Karpas-422 (cell line): Measurements from ENCODE around the gene SOX4. TPM values are rescaled to one million over a fixed set of nuclear protein-coding genes. Genes with fewer than 3 reads are reported as not detected.
A peak's percentile ranks its signal among the peaks of the same experiment; 100 is the strongest.

Experiments used
- DNase-seq: peaks from one replicate; pipeline ENCODE4 v3.0.0-alpha.2; 2015
- H2AFZ ChIP-seq: fragments of 200-600 bp; sonication (generic); 2 replicates; pipeline ENCODE4 v1.6.1; 2014; ENCODE audit warnings: antibody characterized with exemption, low read length, mixed read lengths
- H3K27ac ChIP-seq: fragments of 200-600 bp; sonication (generic); 2 replicates; pipeline ENCODE4 v1.5.1; 2014; ENCODE audit warnings: mild to moderate bottlenecking, low read length, moderate library complexity
- H3K27me3 ChIP-seq: fragments of 200-600 bp; sonication (generic); 2 replicates; pipeline ENCODE4 v1.6.1; 2014; ENCODE audit warnings: low read length, mixed read lengths
- H3K36me3 ChIP-seq: fragments of 200-600 bp; sonication (generic); 2 replicates; pipeline ENCODE4 v1.6.1; 2014; ENCODE audit warnings: low read length, mixed read lengths; ENCODE audit not compliant: insufficient read depth
- H3K4me1 ChIP-seq: fragments of 200-600 bp; sonication (generic); 2 replicates; pipeline ENCODE4 v1.6.1; 2014; ENCODE audit warnings: mild to moderate bottlenecking, low read length, mixed read lengths
- H3K4me2 ChIP-seq: fragments of 200-600 bp; sonication (generic); 2 replicates; pipeline ENCODE4 v1.6.1; 2014; ENCODE audit warnings: low read length, low read depth, mild to moderate bottlenecking; ENCODE audit not compliant: poor library complexity, severe bottlenecking
- H3K4me3 ChIP-seq: fragments of 200-600 bp; sonication (generic); 2 replicates; pipeline ENCODE4 v1.5.1; 2014; ENCODE audit warnings: mild to moderate bottlenecking, antibody characterized with exemption, low read length, mixed read lengths
- H3K79me2 ChIP-seq: fragments of 200-600 bp; sonication (generic); 2 replicates; pipeline ENCODE4 v1.6.1; 2014; ENCODE audit warnings: mild to moderate bottlenecking, low read length, mixed read lengths
- H3K9ac ChIP-seq: fragments of 200-600 bp; sonication (generic); 2 replicates; pipeline ENCODE4 v1.6.0; 2014; ENCODE audit warnings: low read length
- H3K9me2 ChIP-seq: fragments of 200-600 bp; sonication (generic), shearing (Covaris generic); replicated peaks from 2 replicates; pipeline ENCODE4 v1.6.0; 2014; ENCODE audit warnings: mild to moderate bottlenecking, low read length, moderate library complexity; ENCODE audit not compliant: insufficient read depth
- H3K9me3 ChIP-seq: fragments of 300-700, 200-600 bp; sonication (generic); 2 replicates; pipeline ENCODE4 v1.6.1; 2014; ENCODE audit warnings: low read length, mixed read lengths
- H4K20me1 ChIP-seq: fragments of 200-600 bp; sonication (generic); 2 replicates; pipeline ENCODE4 v1.6.1; 2014; ENCODE audit warnings: mild to moderate bottlenecking, antibody characterized with exemption, low read length, low read depth; ENCODE audit not compliant: insufficient read depth
- total RNA-seq: library from RNA; depleted of rRNA; stranded (reverse); fragments of >200 nt; shearing (Covaris generic); gene quantifications from 2 replicates; pipeline ENCODE4 v1.2.3, GENCODE V29; 2014; ENCODE audit warnings: low replicate concordance

SOX4 gene
- total RNA-seq, 1 experiment from 2014 or later = 5.3 TPM

DNA sequence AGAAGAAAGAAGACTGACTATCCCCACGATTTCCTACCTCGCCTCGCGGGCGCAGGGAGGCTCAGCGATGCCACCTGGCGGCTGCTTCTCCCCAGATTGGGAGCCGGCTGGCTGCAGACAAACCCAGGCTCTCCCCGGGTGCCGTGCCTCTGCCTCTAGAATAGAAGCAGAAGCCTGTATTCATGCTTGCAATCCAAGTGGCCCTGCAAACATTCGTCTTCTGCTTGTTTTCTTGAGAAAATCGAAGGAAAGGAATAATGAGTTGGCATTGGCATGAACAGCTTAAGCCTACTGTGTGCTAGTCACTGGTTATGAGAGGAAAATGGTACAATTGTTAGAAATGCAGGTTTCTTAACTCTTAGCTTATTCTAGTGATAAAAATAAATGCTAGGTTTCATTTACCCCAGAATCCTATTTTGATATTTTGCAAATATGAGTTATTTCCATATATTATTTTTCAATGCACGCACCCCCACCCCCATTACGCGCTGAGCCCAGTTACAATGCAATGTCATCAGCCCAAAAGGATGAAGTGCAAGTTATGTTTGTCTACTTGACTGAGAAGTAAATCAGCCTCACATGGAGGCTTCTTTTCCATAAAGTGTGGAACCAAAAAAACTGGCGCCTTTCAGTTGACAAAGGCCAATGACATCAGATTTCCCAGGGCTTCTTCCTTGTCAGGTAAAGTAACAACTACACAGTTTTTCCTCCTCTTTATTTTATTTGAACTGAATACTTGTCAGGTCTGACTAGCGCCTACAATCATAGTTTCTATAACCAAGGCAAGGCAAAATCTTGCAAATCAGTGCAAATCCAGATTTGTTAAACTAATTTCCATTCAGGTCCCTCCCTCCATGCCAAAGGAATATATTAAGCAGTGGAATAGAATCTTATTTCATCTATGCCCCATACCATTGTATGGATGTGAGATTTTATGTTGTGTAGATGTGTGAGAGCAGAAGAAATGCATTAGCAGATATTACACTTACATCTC lies 3.9 kb upstream of the SOX4 start:
- Histone ChIP-seq H3K79me2 (no peaks in the 10 kb centered on the region), H3K4me3 (peak overlapping the region; percentile 92), H3K36me3 (no peaks in the 10 kb centered on the region), H3K4me1 (peaks cover 41% of the 10 kb centered on the region), H2AFZ (peak overlapping the region; percentile 97), H4K20me1 (no peaks in the 10 kb centered on the region), H3K9me3 (no peaks in the 10 kb centered on the region), H3K27ac (0 out of 2 replicates have a peak overlapping the region, but pooled peaks have one; percentile 28), H3K4me2 (peak overlapping the region; percentile 96), H3K9me2 (no peaks in the 10 kb centered on the region), H3K9ac (peak overlapping the region; percentile 74), H3K27me3 (no peaks in the 10 kb centered on the region)
- peak; percentile 93 for DNase-seq

DNA sequence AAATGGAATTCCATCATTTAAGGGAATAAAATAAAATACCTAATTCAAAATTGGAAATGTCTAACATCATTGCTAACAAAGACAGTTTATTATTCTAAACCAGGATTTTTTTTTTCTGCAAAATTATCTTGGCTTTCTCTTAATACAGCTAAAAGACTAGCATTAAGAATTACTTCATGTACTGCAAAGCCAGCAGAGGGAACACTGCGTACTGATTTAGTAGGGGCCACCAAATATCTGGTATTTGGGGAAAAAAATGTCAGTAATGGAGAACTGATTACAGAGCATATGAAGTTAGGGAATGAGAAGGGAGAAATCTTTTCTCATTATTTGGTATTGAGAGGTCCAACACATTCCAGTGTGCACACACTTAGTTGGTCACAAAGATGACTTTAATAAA lies 3.2 kb upstream of the SOX4 start:
- Histone ChIP-seq H4K20me1 (no peaks in the 10 kb centered on the region), H3K27me3 (no peaks in the 10 kb centered on the region), H2AFZ (no peak overlapping the region), H3K79me2 (no peaks in the 10 kb centered on the region), H3K9ac (no peak overlapping the region), H3K9me2 (no peaks in the 10 kb centered on the region), H3K9me3 (no peaks in the 10 kb centered on the region), H3K36me3 (no peaks in the 10 kb centered on the region), H3K4me1 (peaks cover 41% of the 10 kb centered on the region), H3K4me3 (no peak overlapping the region), H3K27ac (no peak overlapping the region), H3K4me2 (no peak overlapping the region)
- no peak for DNase-seq

DNA sequence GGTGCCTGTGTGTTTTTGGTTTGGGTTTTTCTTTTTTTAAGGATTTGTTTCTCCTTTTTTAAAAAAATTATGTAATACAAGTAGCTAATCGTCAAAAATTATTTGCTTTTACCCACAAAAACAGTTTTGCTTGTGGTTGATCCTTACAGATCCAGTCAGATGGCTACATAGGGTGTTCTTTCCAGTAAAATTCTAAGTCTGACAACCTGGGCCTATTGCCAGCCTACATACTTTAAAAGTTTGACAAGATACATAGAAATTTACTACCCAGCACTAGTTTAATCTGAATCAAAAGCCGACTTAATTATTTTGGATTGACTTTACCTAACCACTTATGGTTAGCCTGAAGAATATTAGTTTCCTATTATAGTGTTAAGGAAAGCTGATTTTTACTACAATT lies 2.1 kb upstream of the SOX4 start:
- no peaks in the 10 kb centered on the region for H3K36me3 ChIP-seq
- peaks cover 51% of the 10 kb centered on the region for H3K4me1 ChIP-seq
- no peak overlapping the region for H3K4me2 ChIP-seq
- H3K9me2 ChIP-seq = no peaks in the 10 kb centered on the region
- 0 out of 2 replicates have a peak, but pooled peaks cover 3% of the 10 kb centered on the region for H3K79me2 ChIP-seq
- no peak overlapping the region for H3K9ac ChIP-seq
- H3K27ac ChIP-seq = no peak overlapping the region
- no peak overlapping the region for H2AFZ ChIP-seq
- peaks cover 3% of the 10 kb centered on the region; the same call in 1 of the 2 replicates for H4K20me1 ChIP-seq
- no peaks in the 10 kb centered on the region for H3K9me3 ChIP-seq
- no peaks in the 10 kb centered on the region for H3K27me3 ChIP-seq
- no peak overlapping the region for H3K4me3 ChIP-seq
- DNase-seq = no peak

DNA sequence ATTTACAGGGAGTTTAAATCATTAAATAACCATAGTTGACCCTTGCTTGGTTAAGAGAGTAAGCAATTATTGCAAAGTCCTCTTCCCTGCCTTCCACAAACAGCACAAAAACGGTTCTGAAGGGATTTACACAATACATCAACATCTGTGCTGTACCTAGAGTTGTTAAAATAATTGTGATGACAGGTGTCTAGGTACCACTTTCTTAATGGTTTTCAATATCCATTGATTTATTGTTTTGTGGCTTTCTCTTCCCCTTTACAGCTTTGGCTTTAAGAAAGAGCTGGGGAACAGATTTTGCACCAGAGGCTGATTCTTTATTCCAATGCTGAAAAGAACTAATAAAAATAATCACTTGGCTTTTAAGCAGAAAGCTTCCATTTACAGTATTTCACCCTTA lies 598 bp upstream of the SOX4 start:
- Histone ChIP-seq H3K79me2 (0 out of 2 replicates have a peak, but pooled peaks cover 3% of the 10 kb centered on the region), H4K20me1 (peaks cover 3% of the 10 kb centered on the region; the same call in 1 of the 2 replicates), H3K9ac (no peak overlapping the region), H3K36me3 (no peaks in the 10 kb centered on the region), H3K4me3 (peak overlapping the region; percentile 50; the same call in 1 of the 2 replicates), H3K4me2 (peak overlapping the region; percentile 80), H2AFZ (no peak overlapping the region), H3K27me3 (no peaks in the 10 kb centered on the region), H3K4me1 (peaks cover 42% of the 10 kb centered on the region), H3K9me3 (no peaks in the 10 kb centered on the region), H3K27ac (no peak overlapping the region), H3K9me2 (no peaks in the 10 kb centered on the region)
- no peak for DNase-seq

DNA sequence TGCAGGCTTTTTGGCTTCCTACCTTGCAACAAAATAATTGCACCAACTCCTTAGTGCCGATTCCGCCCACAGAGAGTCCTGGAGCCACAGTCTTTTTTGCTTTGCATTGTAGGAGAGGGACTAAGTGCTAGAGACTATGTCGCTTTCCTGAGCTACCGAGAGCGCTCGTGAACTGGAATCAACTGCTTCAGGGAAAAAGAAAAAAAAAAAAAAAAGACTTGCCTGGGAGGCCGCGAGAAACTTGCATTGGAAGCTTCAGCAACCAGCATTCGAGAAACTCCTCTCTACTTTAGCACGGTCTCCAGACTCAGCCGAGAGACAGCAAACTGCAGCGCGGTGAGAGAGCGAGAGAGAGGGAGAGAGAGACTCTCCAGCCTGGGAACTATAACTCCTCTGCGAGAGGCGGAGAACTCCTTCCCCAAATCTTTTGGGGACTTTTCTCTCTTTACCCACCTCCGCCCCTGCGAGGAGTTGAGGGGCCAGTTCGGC lies 420 bp downstream of the SOX4 start:
- peaks cover 12% of the 10 kb centered on the region; the same call in 1 of the 2 replicates for H4K20me1 ChIP-seq
- H3K27me3 ChIP-seq = no peaks in the 10 kb centered on the region
- peak overlapping the region; percentile 85 for H3K4me3 ChIP-seq
- H3K9ac ChIP-seq = peak overlapping the region; percentile 83
- peak overlapping the region; percentile 99; the same call in 1 of the 2 replicates for H2AFZ ChIP-seq
- H3K27ac ChIP-seq = peak overlapping the region; percentile 55
- peak overlapping the region; percentile 80 for H3K4me2 ChIP-seq
- peak; percentile 78 for DNase-seq
- H3K36me3 ChIP-seq = no peaks in the 10 kb centered on the region
- H3K9me2 ChIP-seq = no peaks in the 10 kb centered on the region
- H3K4me1 ChIP-seq = peaks cover 38% of the 10 kb centered on the region
- no peaks in the 10 kb centered on the region for H3K9me3 ChIP-seq
- 0 out of 2 replicates have a peak, but pooled peaks cover 3% of the 10 kb centered on the region for H3K79me2 ChIP-seq

DNA sequence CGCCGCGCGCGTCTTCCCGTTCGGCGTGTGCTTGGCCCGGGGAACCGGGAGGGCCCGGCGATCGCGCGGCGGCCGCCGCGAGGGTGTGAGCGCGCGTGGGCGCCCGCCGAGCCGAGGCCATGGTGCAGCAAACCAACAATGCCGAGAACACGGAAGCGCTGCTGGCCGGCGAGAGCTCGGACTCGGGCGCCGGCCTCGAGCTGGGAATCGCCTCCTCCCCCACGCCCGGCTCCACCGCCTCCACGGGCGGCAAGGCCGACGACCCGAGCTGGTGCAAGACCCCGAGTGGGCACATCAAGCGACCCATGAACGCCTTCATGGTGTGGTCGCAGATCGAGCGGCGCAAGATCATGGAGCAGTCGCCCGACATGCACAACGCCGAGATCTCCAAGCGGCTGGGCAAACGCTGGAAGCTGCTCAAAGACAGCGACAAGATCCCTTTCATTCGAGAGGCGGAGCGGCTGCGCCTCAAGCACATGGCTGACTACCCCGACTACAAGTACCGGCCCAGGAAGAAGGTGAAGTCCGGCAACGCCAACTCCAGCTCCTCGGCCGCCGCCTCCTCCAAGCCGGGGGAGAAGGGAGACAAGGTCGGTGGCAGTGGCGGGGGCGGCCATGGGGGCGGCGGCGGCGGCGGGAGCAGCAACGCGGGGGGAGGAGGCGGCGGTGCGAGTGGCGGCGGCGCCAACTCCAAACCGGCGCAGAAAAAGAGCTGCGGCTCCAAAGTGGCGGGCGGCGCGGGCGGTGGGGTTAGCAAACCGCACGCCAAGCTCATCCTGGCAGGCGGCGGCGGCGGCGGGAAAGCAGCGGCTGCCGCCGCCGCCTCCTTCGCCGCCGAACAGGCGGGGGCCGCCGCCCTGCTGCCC lies 1.1 kb downstream of the SOX4 start:
- Histone ChIP-seq H3K79me2 (0 out of 2 replicates have a peak, but pooled peaks cover 3% of the 10 kb centered on the region), H3K4me1 (peaks cover 35% of the 10 kb centered on the region), H3K4me2 (peak overlapping the region; percentile 80), H3K9me2 (no peaks in the 10 kb centered on the region), H2AFZ (peak overlapping the region; percentile 99), H3K9me3 (no peaks in the 10 kb centered on the region), H3K27ac (peak overlapping the region; percentile 55), H3K4me3 (peak overlapping the region; percentile 85), H3K27me3 (no peaks in the 10 kb centered on the region), H4K20me1 (peaks cover 12% of the 10 kb centered on the region; the same call in 1 of the 2 replicates), H3K36me3 (no peaks in the 10 kb centered on the region), H3K9ac (peak overlapping the region; percentile 83)
- peak; percentile 78 for DNase-seq

DNA sequence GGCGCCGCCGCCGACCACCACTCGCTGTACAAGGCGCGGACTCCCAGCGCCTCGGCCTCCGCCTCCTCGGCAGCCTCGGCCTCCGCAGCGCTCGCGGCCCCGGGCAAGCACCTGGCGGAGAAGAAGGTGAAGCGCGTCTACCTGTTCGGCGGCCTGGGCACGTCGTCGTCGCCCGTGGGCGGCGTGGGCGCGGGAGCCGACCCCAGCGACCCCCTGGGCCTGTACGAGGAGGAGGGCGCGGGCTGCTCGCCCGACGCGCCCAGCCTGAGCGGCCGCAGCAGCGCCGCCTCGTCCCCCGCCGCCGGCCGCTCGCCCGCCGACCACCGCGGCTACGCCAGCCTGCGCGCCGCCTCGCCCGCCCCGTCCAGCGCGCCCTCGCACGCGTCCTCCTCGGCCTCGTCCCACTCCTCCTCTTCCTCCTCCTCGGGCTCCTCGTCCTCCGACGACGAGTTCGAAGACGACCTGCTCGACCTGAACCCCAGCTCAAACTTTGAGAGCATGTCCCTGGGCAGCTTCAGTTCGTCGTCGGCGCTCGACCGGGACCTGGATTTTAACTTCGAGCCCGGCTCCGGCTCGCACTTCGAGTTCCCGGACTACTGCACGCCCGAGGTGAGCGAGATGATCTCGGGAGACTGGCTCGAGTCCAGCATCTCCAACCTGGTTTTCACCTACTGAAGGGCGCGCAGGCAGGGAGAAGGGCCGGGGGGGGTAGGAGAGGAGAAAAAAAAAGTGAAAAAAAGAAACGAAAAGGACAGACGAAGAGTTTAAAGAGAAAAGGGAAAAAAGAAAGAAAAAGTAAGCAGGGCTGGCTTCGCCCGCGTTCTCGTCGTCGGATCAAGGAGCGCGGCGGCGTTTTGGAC lies 2.0 kb downstream of the SOX4 start:
- Histone ChIP-seq H3K36me3 (no peaks in the 10 kb centered on the region), H3K9ac (peak overlapping the region; percentile 83), H3K4me2 (peak overlapping the region; percentile 80), H3K79me2 (0 out of 2 replicates have a peak, but pooled peaks cover 3% of the 10 kb centered on the region), H3K9me3 (no peaks in the 10 kb centered on the region), H3K27me3 (no peaks in the 10 kb centered on the region), H3K4me1 (peaks cover 30% of the 10 kb centered on the region), H4K20me1 (peaks cover 12% of the 10 kb centered on the region; the same call in 1 of the 2 replicates), H3K9me2 (no peaks in the 10 kb centered on the region), H3K27ac (no peak overlapping the region), H2AFZ (peak overlapping the region; percentile 99), H3K4me3 (peak overlapping the region; percentile 85)
- peak; percentile 66 for DNase-seq
